GM19240 (cell line): Measurements from ENCODE around the gene ZC3H12D.
"Not testable (repeated sequence)": the region's sequence is repeated elsewhere in the genome, so short reads cannot be mapped to it uniquely, and the experiment has no call there.

Experiments used
- DNase-seq: peaks from one replicate; pipeline ENCODE4 v3.0.0; 2011; ENCODE audit warnings: low spot score; ENCODE audit not compliant: insufficient read length

ZC3H12D gene

GRCh38 chr6:149459761-149460160 lies 25.1 kb downstream of the ZC3H12D start:
- DNase-seq, result no peak

DNA sequence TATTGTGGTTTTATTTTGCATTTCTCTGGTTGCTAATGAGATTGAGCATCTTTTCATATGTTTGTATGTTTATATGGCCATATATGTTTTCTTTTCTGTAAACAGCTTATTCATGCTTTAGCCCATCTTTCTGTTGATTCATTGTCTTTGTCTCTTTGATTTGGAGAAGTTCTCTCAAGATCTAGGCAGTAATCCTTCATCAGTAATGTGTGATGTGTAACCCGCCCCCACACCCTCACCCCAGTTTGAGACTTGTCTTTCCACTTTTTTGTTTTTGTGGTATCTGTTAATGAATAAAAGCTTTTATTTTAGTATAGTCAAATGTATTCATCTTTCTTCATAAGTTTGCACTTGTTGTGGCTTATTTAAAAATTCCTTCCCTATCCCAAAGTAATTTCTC lies 26.0 kb downstream of the ZC3H12D start:
- DNase-seq, result no peak

DNA sequence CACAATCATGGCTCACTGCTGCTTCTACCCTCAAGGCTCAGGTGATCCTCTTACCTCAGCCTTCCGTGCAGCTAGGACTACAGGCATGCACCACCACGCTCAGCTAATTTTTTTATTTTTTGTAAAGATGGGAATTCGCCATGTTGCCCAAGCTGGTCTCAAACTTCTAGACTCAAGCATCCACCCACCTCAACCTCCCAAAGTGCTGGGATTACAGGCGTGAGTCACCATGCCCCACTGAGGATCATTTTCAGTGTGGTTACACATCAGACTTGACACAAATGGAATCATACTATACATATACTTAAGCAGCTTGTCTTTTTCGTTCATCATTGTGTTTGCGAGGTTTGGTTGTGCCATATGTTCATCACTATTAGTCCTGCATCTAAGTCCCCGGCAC lies 26.6 kb downstream of the ZC3H12D start:
- no peak for DNase-seq

DNA sequence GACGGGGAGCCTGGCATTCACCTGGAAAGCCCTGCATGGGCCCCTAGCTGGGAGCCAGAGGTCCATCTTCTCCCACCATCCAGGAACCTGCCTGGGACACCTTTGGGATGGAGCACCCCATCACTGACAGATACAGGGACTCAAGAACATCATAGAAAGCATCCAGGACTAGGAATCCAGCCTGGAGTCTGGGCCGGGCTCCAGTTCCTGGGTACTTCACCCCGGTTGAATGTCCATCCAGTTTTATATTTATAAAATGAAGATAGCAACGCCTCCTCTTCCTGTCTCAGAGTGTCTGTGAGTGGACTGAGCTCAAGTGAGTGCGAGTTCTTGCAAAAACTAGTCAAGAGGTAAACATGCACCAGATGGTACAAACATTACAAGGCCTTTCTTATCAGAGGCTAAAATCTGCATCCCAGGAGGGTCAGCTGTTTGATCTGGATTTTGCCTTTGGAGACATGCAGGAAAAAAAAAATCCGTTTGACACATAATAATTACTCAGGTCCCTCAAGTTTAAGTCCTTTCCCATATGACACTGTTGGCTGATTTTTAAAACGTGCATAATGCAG lies 27.4 kb downstream of the ZC3H12D start:
- no peak for DNase-seq

- no peak for DNase-seq
Measured at GRCh38 chr6:149456311-149457021, 28.3 kb downstream of the ZC3H12D start.

GRCh38 chr6:149455031-149455732 lies 29.6 kb downstream of the ZC3H12D start:
- no peak for DNase-seq

DNA sequence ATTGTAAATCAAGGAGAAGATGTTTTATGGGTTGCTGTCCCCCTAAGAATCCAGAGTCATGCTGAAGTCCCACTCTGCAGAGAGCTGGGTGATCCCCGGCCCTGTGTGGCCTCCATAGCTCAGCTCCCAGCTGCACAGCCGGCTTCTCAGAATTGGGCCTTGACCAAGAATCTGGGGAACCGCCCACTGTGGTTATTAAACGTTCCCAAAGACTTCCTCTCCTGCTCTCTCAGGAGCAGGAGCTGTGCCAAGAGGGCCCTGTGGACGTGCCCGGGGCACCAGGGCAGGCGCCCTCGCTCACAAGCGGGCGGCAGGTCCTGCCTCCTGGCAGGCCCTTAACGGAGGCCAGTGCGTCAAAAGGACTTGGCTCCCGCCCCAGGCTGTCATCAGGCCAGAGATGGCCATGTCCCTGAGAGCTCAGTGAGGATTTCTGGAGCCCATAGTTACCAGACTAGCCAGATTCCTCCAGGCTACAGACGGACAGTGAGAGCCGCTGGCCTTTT lies 30.4 kb downstream of the ZC3H12D start:
- no peak for DNase-seq

GRCh38 chr6:149453597-149454345 lies 31.0 kb downstream of the ZC3H12D start:
- DNase-seq, result no peak

DNA sequence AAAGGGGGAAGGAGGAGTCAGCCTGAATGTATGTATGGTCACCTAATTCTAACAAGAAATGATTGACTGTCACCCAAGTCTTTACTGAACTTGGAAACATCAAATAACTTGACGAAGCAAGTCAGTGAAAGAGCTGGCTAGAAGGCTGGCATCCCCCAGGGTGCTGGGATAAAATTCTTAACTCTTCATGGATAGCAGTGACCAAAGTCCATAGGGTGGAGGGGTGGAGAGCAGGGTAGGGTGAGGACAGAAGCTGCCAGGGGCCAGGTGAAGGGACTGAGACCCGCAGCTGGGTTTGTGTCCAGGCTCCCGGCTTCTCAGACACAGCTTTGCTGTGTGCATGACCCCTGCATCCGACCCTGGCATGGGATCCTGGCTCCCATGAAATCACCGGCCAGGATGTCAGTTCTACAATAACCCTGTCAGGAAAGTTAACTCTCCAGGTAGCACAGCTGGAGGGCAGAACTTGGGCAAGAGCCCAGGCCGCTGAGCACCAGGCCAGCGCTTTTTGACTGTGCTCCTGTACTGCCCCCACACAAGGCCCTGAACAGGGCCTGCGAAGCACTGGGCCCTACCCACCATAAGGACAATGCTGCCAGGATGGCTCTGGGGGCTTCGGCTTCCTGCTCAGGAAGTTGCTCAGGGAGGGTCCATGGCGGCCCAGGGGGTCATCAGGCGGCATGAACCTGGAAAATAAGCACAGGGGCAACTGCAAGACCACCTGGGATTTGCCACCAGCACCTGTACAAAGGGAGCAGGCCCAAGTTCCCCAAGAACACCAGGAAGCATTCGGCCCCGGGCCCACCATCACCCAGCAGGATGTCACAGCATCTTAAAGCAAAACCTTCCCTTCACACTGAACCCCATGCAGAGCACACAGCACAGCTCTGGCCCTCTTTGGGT lies 32.5 kb downstream of the ZC3H12D start:
- DNase-seq, result no peak

- no peak for DNase-seq
Measured at GRCh38 chr6:149451376-149452036, 33.3 kb downstream of the ZC3H12D start.

GRCh38 chr6:149450679-149451375 lies 34.0 kb downstream of the ZC3H12D start:
- DNase-seq, result no peak

DNA sequence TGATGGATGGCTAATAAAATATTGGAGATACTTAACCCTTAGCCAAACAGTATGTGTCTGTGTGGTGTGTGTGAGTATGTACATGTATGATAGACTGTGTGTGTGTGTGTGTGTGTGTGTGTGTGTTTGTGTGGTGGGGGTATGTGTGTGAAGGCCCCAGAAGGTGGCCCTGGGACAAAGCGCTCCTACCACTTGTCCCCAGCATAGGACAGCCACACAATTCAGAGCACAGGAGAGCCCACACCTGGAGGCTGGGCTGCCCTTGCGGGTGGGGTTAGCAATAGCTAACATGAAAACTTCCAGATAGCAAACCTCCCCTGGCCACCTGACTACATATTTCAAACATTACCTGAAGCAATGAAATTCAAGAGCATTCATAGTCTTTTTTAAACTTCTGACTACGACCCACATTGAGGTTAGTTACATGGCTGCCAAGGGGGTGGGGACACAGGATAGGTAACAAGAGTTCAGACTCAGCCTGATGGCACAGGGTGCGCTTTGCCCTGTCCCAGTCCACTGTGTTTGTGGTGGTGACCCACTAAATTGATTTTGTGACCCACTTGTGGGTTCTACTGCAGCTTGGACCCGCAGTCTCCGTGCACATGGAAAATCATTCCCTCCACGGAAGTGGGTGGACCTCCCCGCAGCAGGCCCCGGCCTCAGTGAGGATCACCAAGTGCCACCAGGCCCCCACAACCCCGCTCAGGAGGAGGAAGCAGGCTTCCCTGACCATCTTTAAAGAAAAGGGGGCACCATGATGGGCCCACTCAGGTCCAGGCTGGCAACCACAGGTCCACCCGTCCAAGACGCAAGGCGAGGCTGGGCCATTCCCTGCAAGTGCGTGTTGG lies 34.8 kb downstream of the ZC3H12D start:
- no peak for DNase-seq

GRCh38 chr6:149448821-149449453 lies 35.9 kb downstream of the ZC3H12D start:
- DNase-seq, result no peak

GRCh38 chr6:149446791-149447376 lies 37.9 kb downstream of the ZC3H12D start:
- no peak for DNase-seq

- no peak for DNase-seq
Measured at GRCh38 chr6:149445573-149445972, 39.2 kb downstream of the ZC3H12D start.

DNA sequence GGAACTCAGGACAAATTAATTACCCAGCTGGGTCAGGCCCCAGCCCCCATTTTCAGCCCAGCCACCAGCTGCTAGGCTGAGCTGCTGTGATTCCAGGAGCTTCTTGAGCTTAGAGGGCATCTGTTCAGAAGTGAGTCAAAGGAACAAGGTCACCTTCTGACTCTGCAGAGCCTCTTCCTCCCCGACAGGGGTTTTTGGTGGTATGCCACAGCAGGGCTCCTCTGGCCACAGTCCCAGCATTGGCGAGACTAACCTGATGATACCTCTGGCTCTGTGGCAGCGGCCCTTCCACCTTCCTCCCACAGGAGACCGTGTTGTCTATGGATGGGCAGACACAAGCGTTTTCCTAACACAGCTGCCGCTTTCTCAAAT lies 39.7 kb downstream of the ZC3H12D start:
- no peak for DNase-seq

- not testable (repeated sequence) for DNase-seq
Measured at GRCh38 chr6:149444360-149445094, 40.3 kb downstream of the ZC3H12D start.
